H1 (cell line): ENCODE measurements around the gene BRINP3. TPM values are rescaled to one million over a fixed set of nuclear protein-coding genes. Genes with fewer than 3 reads are reported as not detected.

Source experiments
- CHD2 ChIP-seq: IDR thresholded peaks from 2 replicates; pipeline ENCODE4 v1.6.1; 2012; ENCODE audit warnings: low read length, improper control_type of control experiment
- CHD7 ChIP-seq: fragments of 300-600 bp; sonication (generic); IDR thresholded peaks from 2 replicates; pipeline ENCODE4 v1.7.1; 2012; ENCODE audit warnings: low read length, moderate library complexity, mild to moderate bottlenecking, inconsistent platforms; ENCODE audit not compliant: insufficient replicate concordance
- KDM4A ChIP-seq: IDR thresholded peaks from one replicate; pipeline ENCODE4 v1.7.1; 2012; ENCODE audit warnings: low read depth, mild to moderate bottlenecking, moderate library complexity, low read length, inconsistent platforms; ENCODE audit not compliant: severe bottlenecking
- MAX ChIP-seq: IDR thresholded peaks from 2 replicates; pipeline ENCODE4 v1.6.1; 2012; ENCODE audit warnings: inconsistent platforms
- POU5F1 ChIP-seq: IDR thresholded peaks from 2 replicates; pipeline ENCODE4 v1.6.1; 2011; ENCODE audit warnings: low read depth, mild to moderate bottlenecking, low read length, moderate library complexity
- RXRA ChIP-seq: IDR thresholded peaks from 2 replicates; pipeline ENCODE4 v1.6.1; 2011; ENCODE audit warnings: low read depth, mild to moderate bottlenecking, low read length, moderate library complexity; ENCODE audit not compliant: insufficient read depth
- SAP30 ChIP-seq: fragments of 300-600 bp; sonication (generic); IDR thresholded peaks from 2 replicates; pipeline ENCODE4 v1.7.1; 2012; ENCODE audit warnings: low read length, moderate library complexity, mild to moderate bottlenecking, inconsistent platforms; ENCODE audit not compliant: insufficient read depth, insufficient replicate concordance
- TCF12 ChIP-seq: IDR thresholded peaks from 2 replicates; pipeline ENCODE4 v1.6.1; 2011; ENCODE audit warnings: low read depth, mild to moderate bottlenecking, low read length
- polyA plus RNA-seq, 7 experiments: library from polyadenylated mRNA; depleted of rRNA in 3 of 7; stranded (reverse) in 5 of 7; unstranded in 2 of 7; fragments of >200 nt in 5 of 7; fragments of 200-250 nt in 2 of 7; gene quantifications; 1 replicate in 5 of 7; 2 replicates in 1 of 7; 4 replicates in 1 of 7; pipeline versions ENCODE4 v1.2.1 to v1.2.3, GENCODE V29; 2011 to 2013; ENCODE audit warnings: missing spikeins in 2 of 7, mixed read lengths in 2 of 7
- total RNA-seq: library from RNA; stranded (reverse); fragmentation: NEBNext Ultra II Directional; extraction: Animal tissue kit (Norgen Biotek cat#: 25700); gene quantifications from 2 replicates; pipeline ENCODE4 v1.2.1, GENCODE V29; 2021

Gene BRINP3
- total and polyA plus RNA-seq, 2 of the 8 experiments (the other 6 are each of a cell fraction or from before 2014, with no cell fraction given): not detected

GRCh38 chr1:190095596-190095995, 382.1 kb downstream of the BRINP3 start (continued):
- no peak for TF ChIP-seq CHD7
- TF ChIP-seq CHD2: no peak
- TF ChIP-seq TCF12: no peak
- no peak for TF ChIP-seq SAP30
- no peak for TF ChIP-seq MAX
- TF ChIP-seq KDM4A: no peak
- no peak for TF ChIP-seq POU5F1
- TF ChIP-seq RXRA: no peak
- TF ChIP-seq, all 59 proteins: peak for 0
